Thoracic aorta (tissue), 2 donors: ENCODE data around the gene SLC6A6. TPM values are rescaled to one million over a fixed set of nuclear protein-coding genes. Genes with fewer than 3 reads are reported as not detected.

Source experiments
- ATAC-seq: fragments of 150-250 bp; one replicate; pipeline ENCODE4 v1.8.0; 2017; ENCODE audit warnings: low read depth; ENCODE audit not compliant: insufficient number of reproducible peaks, low FRiP score
- DNase-seq: peaks from one replicate; pipeline ENCODE4 v3.0.0-alpha.2; 2020; ENCODE audit warnings: low spot score
- H3K27ac ChIP-seq, 2 donors: fragments of 200-600 bp; sonication (generic); 1 replicate in 1 of 2; 2 replicates in 1 of 2; pipeline ENCODE4 v1.5.1; 2016; ENCODE audit warnings: mild to moderate bottlenecking in 2 of 2, moderate library complexity in 2 of 2
- H3K27me3 ChIP-seq: fragments of 200-600 bp; sonication (generic); replicated peaks from 2 replicates; pipeline ENCODE4 v1.6.0; 2016; ENCODE audit warnings: mild to moderate bottlenecking; ENCODE audit not compliant: insufficient read depth
- H3K36me3 ChIP-seq: fragments of 200-600 bp; sonication (generic); one replicate; pipeline ENCODE4 v1.5.1; 2016
- H3K4me1 ChIP-seq, 2 donors: fragments of 200-600 bp; sonication (generic); 1 replicate in 1 of 2; 2 replicates in 1 of 2; pipeline versions ENCODE4 v1.5.1 to v1.6.0; 2016; ENCODE audit warnings: low read depth in 2 of 2, mild to moderate bottlenecking in 1 of 2; ENCODE audit not compliant: control insufficient read depth in 1 of 2
- H3K4me3 ChIP-seq: fragments of 200-600 bp; sonication (generic); 2 replicates; pipeline ENCODE4 v1.5.1; 2016; ENCODE audit warnings: mild to moderate bottlenecking
- H3K9me3 ChIP-seq: fragments of 200-600 bp; sonication (generic); 2 replicates; pipeline ENCODE4 v1.5.1; 2016
- total RNA-seq, 2 donors: library from RNA; depleted of rRNA; stranded (reverse); fragments of >200 nt; gene quantifications; one replicate each; pipeline versions ENCODE4 v1.1.0 to v1.2.3, GENCODE V29; 2016
- TF ChIP-seq, protein P1 (sequence below): fragments of 200-600 bp; sonication (generic); IDR thresholded peaks from one replicate; pipeline ENCODE4 v1.5.1; 2019; ENCODE audit warnings: antibody characterized with exemption

Gene SLC6A6
- total RNA-seq, 2 donors from 2014 or later = 33.5 to 45.5 TPM

- Histone ChIP-seq H3K4me3 (no peak overlapping the region), H3K27me3 (no peaks in the 10 kb centered on the region), H3K27ac (no peak overlapping the region), H3K9me3 (no peaks in the 10 kb centered on the region), H3K36me3 (peaks cover 25% of the 10 kb centered on the region), H3K4me1 (peaks cover 0 to 1% of the 10 kb centered on the region in 2 donors)
- TF ChIP-seq, protein P1, sequence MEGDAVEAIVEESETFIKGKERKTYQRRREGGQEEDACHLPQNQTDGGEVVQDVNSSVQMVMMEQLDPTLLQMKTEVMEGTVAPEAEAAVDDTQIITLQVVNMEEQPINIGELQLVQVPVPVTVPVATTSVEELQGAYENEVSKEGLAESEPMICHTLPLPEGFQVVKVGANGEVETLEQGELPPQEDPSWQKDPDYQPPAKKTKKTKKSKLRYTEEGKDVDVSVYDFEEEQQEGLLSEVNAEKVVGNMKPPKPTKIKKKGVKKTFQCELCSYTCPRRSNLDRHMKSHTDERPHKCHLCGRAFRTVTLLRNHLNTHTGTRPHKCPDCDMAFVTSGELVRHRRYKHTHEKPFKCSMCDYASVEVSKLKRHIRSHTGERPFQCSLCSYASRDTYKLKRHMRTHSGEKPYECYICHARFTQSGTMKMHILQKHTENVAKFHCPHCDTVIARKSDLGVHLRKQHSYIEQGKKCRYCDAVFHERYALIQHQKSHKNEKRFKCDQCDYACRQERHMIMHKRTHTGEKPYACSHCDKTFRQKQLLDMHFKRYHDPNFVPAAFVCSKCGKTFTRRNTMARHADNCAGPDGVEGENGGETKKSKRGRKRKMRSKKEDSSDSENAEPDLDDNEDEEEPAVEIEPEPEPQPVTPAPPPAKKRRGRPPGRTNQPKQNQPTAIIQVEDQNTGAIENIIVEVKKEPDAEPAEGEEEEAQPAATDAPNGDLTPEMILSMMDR = no peak
- ATAC-seq (no peak), DNase-seq (no peak)
Measured at GRCh38 chr3:14476583-14477265, 74.3 kb downstream of the SLC6A6 start.

- Histone ChIP-seq H3K27ac (no peak overlapping the region), H3K27me3 (no peaks in the 10 kb centered on the region), H3K36me3 (peaks cover 23% of the 10 kb centered on the region), H3K9me3 (no peaks in the 10 kb centered on the region), H3K4me1 (peaks cover 0 to 8% of the 10 kb centered on the region in 2 donors), H3K4me3 (no peak overlapping the region)
- ATAC-seq (no peak), DNase-seq (no peak)
- TF ChIP-seq, protein P1 = no peak
Measured at GRCh38 chr3:14477311-14477935, 75.0 kb downstream of the SLC6A6 start.

GRCh38 chr3:14478956-14479550 is 76.6 kb downstream of the SLC6A6 start:
- H3K4me3 ChIP-seq = no peak overlapping the region
- TF ChIP-seq, protein P1 = no peak
- DNase-seq (no peak), ATAC-seq (no peak)
- H3K27ac ChIP-seq = no peak overlapping the region
- H3K4me1 ChIP-seq = peaks cover 0 to 11% of the 10 kb centered on the region in 2 donors
- peaks cover 22% of the 10 kb centered on the region for H3K36me3 ChIP-seq
- H3K9me3 ChIP-seq = no peaks in the 10 kb centered on the region
- no peaks in the 10 kb centered on the region for H3K27me3 ChIP-seq

- no peaks in the 10 kb centered on the region for H3K27me3 ChIP-seq
- no peak overlapping the region for H3K27ac ChIP-seq
- TF ChIP-seq, protein P1 = no peak
- peaks cover 25% of the 10 kb centered on the region for H3K36me3 ChIP-seq
- no peak overlapping the region for H3K4me3 ChIP-seq
- peaks cover 0 to 11% of the 10 kb centered on the region in 2 donors for H3K4me1 ChIP-seq
- no peak for ATAC-seq
- DNase-seq = no peak
- H3K9me3 ChIP-seq = no peaks in the 10 kb centered on the region
Measured at GRCh38 chr3:14479591-14479990, 77.2 kb downstream of the SLC6A6 start.

DNA sequence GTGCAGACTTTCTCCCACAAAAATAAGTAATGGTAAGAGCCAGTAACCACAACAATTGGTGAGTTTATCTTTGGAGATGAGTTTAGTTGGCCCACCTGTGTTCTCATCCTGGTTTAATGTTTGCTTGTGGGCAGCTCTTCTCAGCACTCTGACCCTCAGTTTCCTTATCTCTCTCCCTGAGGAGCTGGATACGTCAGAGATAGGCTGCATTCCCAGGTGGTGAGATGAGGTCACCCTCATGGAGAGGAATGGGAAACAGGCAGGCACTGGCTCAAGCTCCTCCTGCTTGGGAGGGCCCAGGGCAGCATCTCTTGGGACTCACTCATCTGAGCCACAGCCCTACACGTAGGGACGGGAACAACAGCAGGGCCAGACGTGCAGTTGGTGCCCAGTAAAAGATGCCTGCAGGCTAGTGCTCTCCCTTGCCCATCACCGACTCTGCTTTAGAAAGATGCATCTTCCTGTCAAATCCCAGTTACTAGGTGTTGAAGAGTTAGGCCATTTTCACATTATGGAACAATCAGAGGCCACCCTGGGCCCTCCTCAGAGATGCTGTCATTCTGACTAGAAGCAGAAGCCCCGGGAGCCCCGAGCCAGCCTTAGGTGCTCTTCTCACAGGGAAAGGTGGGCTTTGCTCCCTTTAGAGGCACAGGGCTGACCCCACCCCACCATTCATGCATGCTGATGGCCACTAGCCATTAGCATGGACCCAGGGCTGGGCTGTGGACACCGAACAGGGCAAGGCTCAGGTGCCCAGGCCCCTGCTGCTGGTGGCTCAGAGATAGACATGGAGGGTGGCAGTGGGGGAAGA is 78.0 kb downstream of the SLC6A6 start:
- no peak for ATAC-seq
- Histone ChIP-seq H3K4me3 (no peak overlapping the region), H3K36me3 (peaks cover 25% of the 10 kb centered on the region), H3K9me3 (no peaks in the 10 kb centered on the region), H3K27me3 (no peaks in the 10 kb centered on the region), H3K4me1 (peaks cover 0 to 11% of the 10 kb centered on the region in 2 donors), H3K27ac (no peak overlapping the region)
- TF ChIP-seq, protein P1 = no peak
- DNase-seq = no peak
